ENCODE data around the gene EPHA2. TPM values are rescaled to one million over a fixed set of nuclear protein-coding genes. Genes with fewer than 3 reads are reported as not detected.

Gene EPHA2
- total RNA-seq, 1 experiment from 2014 or later, result 91.6 TPM

- intact Hi-C loops (cut with micrococcal nuclease; ENCODE audit: unreplicated experiment), result no loop called here
- Histone ChIP-seq H3K27ac (ENCODE audit: low read depth, low read length, poor library complexity, severe bottlenecking) (peak overlapping the region; percentile 95), H3K4me1 (ENCODE audit: insufficient read depth, low read length, poor library complexity, severe bottlenecking) (peaks cover 48% of the 10 kb centered on the region), H3K27me3 (replicated peaks; ENCODE audit: insufficient read depth, low read depth, low read length, poor library complexity) (no peaks in the 10 kb centered on the region), H3K36me3 (ENCODE audit: insufficient read depth, low read length, poor library complexity, severe bottlenecking) (peaks cover 32% of the 10 kb centered on the region), H3K9me3 (ENCODE audit: low read depth, low read length, poor library complexity, severe bottlenecking) (no peaks in the 10 kb centered on the region), H3K4me3 (ENCODE audit: low read depth, low read length, poor library complexity, severe bottlenecking) (peak overlapping the region; percentile 93)
- POLR2A ChIA-PET (ENCODE audit: low non-redundant PET), result no interaction called here
- DNase-seq (ENCODE audit: low spot score), result no peak
- BruUV-seq (replicated peaks), result no TSS peak
- TF ChIP-seq, protein P1, sequence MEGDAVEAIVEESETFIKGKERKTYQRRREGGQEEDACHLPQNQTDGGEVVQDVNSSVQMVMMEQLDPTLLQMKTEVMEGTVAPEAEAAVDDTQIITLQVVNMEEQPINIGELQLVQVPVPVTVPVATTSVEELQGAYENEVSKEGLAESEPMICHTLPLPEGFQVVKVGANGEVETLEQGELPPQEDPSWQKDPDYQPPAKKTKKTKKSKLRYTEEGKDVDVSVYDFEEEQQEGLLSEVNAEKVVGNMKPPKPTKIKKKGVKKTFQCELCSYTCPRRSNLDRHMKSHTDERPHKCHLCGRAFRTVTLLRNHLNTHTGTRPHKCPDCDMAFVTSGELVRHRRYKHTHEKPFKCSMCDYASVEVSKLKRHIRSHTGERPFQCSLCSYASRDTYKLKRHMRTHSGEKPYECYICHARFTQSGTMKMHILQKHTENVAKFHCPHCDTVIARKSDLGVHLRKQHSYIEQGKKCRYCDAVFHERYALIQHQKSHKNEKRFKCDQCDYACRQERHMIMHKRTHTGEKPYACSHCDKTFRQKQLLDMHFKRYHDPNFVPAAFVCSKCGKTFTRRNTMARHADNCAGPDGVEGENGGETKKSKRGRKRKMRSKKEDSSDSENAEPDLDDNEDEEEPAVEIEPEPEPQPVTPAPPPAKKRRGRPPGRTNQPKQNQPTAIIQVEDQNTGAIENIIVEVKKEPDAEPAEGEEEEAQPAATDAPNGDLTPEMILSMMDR (conservative IDR thresholded peaks at IDR 0.05; ENCODE audit: low read depth, low read length), result no peak
- TF ChIP-seq EZH2 (IDR thresholded peaks at IDR 0.05; ENCODE audit: borderline replicate concordance, low read depth, low read length, poor library complexity, severe bottlenecking), result no peak
- CTCF ChIA-PET, result no interaction called here
Observed at GRCh38 chr1:16152481-16153087, 3.3 kb downstream of the EPHA2 start.

DNA sequence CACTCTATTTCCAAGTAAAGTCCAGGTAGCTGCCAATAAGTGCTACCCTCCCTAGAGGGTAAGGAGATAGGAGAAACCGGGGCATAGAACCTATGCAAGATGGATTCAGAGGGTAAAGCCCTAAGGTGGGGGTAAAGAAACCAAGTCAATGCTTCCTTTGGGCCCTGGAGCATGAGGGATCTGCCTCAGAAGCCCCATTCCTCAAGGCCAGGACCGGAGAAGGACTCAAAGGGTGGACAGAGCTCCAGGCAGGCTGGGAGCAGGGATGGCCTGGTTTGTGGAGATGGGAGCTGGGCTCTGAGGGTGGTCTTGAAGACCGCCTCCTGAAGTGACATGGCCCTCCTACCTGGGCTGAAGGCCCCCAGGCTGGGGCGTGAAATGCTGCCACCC, 3.9 kb downstream of the EPHA2 start:
- intact Hi-C loops (cut with micrococcal nuclease; ENCODE audit: unreplicated experiment), result no loop called here
- no TSS peak for BruUV-seq (replicated peaks)
- CTCF ChIA-PET, result no interaction called here
- TF ChIP-seq, protein P1 (conservative IDR thresholded peaks at IDR 0.05; ENCODE audit: low read depth, low read length), result no peak
- no peak for TF ChIP-seq EZH2 (IDR thresholded peaks at IDR 0.05; ENCODE audit: borderline replicate concordance, low read depth, low read length, poor library complexity, severe bottlenecking)
- H3K4me3 ChIP-seq (ENCODE audit: low read depth, low read length, poor library complexity, severe bottlenecking), result no peak overlapping the region
- peaks cover 38% of the 10 kb centered on the region for H3K36me3 ChIP-seq (ENCODE audit: insufficient read depth, low read length, poor library complexity, severe bottlenecking)
- POLR2A ChIA-PET (ENCODE audit: low non-redundant PET), result no interaction called here
- H3K27me3 ChIP-seq (replicated peaks; ENCODE audit: insufficient read depth, low read depth, low read length, poor library complexity), result no peaks in the 10 kb centered on the region
- no peaks in the 10 kb centered on the region for H3K9me3 ChIP-seq (ENCODE audit: low read depth, low read length, poor library complexity, severe bottlenecking)
- no peak for DNase-seq (ENCODE audit: low spot score)
- H3K27ac ChIP-seq (ENCODE audit: low read depth, low read length, poor library complexity, severe bottlenecking), result peak overlapping the region; percentile 95
- peaks cover 53% of the 10 kb centered on the region for H3K4me1 ChIP-seq (ENCODE audit: insufficient read depth, low read length, poor library complexity, severe bottlenecking)

- peak overlapping the region; percentile 95 for H3K27ac ChIP-seq (ENCODE audit: low read depth, low read length, poor library complexity, severe bottlenecking)
- intact Hi-C loops (cut with micrococcal nuclease; ENCODE audit: unreplicated experiment), result no loop called here
- no peaks in the 10 kb centered on the region for H3K9me3 ChIP-seq (ENCODE audit: low read depth, low read length, poor library complexity, severe bottlenecking)
- no peak overlapping the region for H3K4me3 ChIP-seq (ENCODE audit: low read depth, low read length, poor library complexity, severe bottlenecking)
- DNase-seq (ENCODE audit: low spot score), result peak; percentile 50
- H3K4me1 ChIP-seq (ENCODE audit: insufficient read depth, low read length, poor library complexity, severe bottlenecking), result peaks cover 53% of the 10 kb centered on the region
- H3K36me3 ChIP-seq (ENCODE audit: insufficient read depth, low read length, poor library complexity, severe bottlenecking), result peaks cover 39% of the 10 kb centered on the region
- BruUV-seq (replicated peaks), result no TSS peak
- POLR2A ChIA-PET (ENCODE audit: low non-redundant PET), result no interaction called here
- H3K27me3 ChIP-seq (replicated peaks; ENCODE audit: insufficient read depth, low read depth, low read length, poor library complexity), result no peaks in the 10 kb centered on the region
- CTCF ChIA-PET, result no interaction called here
- no peak for TF ChIP-seq EZH2 (IDR thresholded peaks at IDR 0.05; ENCODE audit: borderline replicate concordance, low read depth, low read length, poor library complexity, severe bottlenecking)
- TF ChIP-seq, protein P1 (conservative IDR thresholded peaks at IDR 0.05; ENCODE audit: low read depth, low read length), result 0 out of 2 replicates have a peak, but pooled peaks have one; percentile 27
Observed at GRCh38 chr1:16151196-16151994, 4.5 kb downstream of the EPHA2 start.
